Epithelial cell of alveolus of lung (primary cell): ENCODE results near the gene PCDHGA12. TPM values are rescaled to one million over a fixed set of nuclear protein-coding genes. Genes with fewer than 3 reads are reported as not detected.

Source experiments
- total RNA-seq: library from RNA; depleted of rRNA; stranded (reverse); fragments of >200 nt; gene quantifications from 2 replicates; pipeline ENCODE4 v1.2.1, GENCODE V29; 2015

PCDHGA12 gene
- 10.2 and 17.4 TPM in 2 replicates for total RNA-seq

GRCh38 chr5:141430332-141431113 is at the start of gene PCDHGA12:
PCDHGA12 (plus strand) TSS chr5:141430507; CDS start chr5:141430760, 253 bp downstream.

DNA sequence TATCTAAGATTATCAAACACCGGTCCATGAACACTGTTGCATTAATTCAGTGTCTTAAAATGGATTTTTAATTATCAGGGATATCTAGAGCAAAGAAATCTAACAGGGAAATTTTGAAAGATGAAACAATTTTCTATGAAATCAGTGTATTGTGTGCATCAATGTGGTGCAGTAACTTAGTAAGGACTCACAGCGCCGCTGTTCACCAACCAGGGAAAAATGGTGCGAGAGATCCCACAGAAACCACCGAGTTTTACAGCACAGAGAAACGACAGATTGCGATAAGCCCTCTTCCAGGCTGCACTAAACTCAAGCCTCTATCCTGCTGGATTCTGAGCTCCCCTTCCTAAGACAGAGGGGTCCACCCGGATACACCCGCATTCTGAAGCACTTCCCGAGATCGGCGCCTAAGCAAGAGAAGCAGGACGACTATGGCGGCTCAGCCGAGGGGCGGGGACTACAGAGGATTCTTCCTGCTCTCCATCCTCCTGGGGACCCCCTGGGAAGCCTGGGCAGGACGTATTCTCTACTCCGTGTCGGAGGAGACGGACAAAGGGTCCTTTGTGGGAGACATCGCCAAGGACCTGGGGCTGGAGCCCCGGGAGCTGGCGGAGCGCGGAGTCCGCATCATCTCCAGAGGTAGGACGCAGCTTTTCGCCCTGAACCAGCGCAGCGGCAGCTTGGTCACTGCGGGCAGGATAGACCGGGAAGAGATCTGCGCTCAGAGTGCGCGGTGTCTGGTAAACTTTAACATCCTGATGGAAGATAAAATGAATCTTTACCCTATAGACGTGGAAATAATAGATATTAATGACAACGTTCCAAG is 47.6 kb upstream of the PCDHGA12 start, which contains the start of gene PCDHGA7:
TSS of gene PCDHGA7 (plus strand) at position 274 of the 826 bp plus-strand sequence. CDS start at position 432, 158 bp downstream.

DNA sequence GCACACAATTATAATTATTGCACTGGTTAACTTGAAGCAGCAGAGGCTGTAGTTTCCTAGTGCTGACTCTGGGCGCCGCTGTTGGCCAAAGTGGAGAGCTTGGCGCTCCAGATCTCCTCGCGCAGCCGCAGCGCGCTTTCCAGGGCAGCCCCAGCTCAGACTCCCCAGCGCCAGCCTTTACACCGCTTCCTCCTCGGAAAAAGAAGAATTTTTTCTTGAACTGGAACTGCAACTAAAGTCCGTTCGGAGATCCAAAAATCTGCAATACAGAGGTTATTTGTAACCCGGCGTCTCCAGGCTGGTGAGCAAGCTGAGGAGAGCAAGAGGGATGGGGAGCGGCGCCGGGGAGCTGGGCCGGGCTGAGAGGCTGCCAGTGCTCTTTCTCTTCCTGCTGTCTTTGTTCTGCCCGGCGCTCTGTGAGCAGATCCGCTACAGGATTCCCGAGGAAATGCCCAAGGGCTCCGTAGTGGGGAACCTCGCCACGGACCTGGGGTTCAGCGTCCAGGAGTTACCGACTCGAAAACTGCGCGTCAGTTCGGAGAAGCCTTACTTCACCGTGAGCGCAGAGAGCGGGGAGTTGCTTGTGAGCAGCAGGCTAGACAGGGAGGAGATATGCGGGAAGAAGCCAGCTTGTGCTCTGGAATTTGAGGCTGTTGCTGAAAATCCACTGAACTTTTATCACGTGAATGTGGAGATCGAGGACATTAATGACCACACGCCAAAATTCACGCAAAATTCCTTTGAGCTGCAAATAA is 42.6 kb upstream of the PCDHGA12 start, which contains the start of gene PCDHGB4:
TSS of gene PCDHGB4 (plus strand) at position 142 of the 755 bp plus-strand sequence. CDS start at position 329, 187 bp downstream.

GRCh38 chr5:141392429-141393198 is 37.7 kb upstream of the PCDHGA12 start, which contains the start of gene PCDHGA8:
PCDHGA8 (plus strand) TSS chr5:141392633; CDS start chr5:141392814, 181 bp downstream.

GRCh38 chr5:141397756-141398551 is 32.4 kb upstream of the PCDHGA12 start, which contains the start of gene PCDHGB5:
PCDHGB5 (plus strand) TSS chr5:141397947; CDS start chr5:141398128, 181 bp downstream.

DNA sequence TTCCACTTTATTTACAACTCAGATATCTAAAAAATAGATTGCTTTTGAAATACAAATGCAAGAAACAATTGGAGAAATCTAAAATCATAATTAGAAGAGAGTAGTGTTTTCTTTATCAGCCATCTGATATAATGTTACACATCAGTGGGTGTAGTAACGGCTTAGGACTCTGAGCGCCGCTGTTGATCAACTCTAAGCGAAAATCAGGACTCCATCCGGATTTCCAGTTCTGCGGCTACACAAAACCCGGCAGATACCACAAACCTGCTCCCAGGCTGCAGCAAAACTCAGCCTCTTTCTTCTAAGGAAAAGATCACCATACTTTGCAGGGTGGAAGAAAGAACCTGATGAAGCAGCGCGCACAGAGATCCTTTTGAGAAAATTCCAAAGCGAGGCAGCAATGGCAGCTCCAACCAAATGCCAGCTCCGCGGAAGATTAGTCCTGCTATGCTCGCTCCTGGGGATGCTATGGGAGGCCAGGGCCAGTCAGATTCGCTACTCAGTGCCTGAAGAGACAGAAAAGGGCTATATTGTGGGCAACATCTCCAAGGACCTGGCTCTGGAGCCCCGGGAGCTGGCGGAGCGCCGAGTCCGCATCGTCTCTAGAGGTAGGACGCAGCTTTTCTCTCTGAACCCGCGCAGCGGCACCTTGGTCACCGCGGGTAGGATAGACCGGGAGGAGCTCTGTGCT is 27.6 kb upstream of the PCDHGA12 start, which contains the start of gene PCDHGA9:
TSS of gene PCDHGA9 (plus strand) at position 226 of the 691 bp plus-strand sequence. CDS start at position 401, 175 bp downstream.

GRCh38 chr5:141407790-141408505 is 22.4 kb upstream of the PCDHGA12 start, which contains the start of gene PCDHGB6:
PCDHGB6 (plus strand) TSS chr5:141408021; CDS start chr5:141408203, 182 bp downstream.

DNA sequence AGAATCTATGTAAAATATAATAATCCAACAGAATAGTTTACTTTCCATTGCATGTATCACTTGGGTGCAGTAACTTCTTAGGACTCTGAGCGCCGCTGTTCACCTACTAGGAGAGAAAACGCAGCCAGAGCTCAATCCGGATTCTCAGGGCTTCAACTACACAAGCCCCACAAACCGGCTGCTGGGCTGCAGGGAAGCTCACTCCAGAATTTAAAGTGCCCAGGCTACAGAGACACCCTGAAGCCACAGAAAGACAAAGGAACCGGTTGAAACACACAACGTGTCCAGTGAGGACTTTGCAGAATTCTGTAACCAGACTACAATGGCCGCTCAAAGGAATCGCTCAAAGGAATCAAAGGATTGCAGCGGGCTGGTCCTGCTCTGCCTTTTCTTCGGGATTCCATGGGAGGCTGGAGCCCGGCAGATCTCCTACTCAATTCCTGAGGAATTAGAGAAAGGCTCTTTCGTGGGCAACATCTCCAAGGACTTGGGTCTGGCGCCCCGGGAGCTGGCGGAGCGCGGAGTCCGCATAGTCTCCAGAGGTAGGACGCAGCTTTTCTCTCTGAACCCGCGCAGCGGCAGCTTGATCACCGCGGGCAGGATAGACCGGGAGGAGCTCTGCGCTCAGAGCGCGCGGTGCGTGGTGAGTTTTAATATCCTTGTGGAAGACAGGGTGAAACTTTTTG is 17.3 kb upstream of the PCDHGA12 start, which contains the start of gene PCDHGA10:
TSS of gene PCDHGA10 (plus strand) at position 134 of the 686 bp plus-strand sequence. CDS start at position 323, 189 bp downstream.

GRCh38 chr5:141417494-141418172 is 12.7 kb upstream of the PCDHGA12 start, which contains the start of gene PCDHGB7:
PCDHGB7 (plus strand) TSS chr5:141417677; CDS start chr5:141417860, 183 bp downstream.

GRCh38 chr5:141420855-141421488 is 9.3 kb upstream of the PCDHGA12 start, which contains the start of gene PCDHGA11:
PCDHGA11 (plus strand) TSS chr5:141421051; CDS start chr5:141421228, 177 bp downstream.

GRCh38 chr5:141475625-141476131 is 45.4 kb downstream of the PCDHGA12 start, which contains the start of gene PCDHGC3:
PCDHGC3 (plus strand) TSS chr5:141475966; CDS start chr5:141476117, 151 bp downstream.

Other genes with a start within 250 kb of the PCDHGA12 start
- 0.08 and 0.13 TPM in 2 replicates for gene PCDHB16, start 248.1 kb upstream of the PCDHGA12 start, total RNA-seq
- gene PCDHB9, start 243.3 kb upstream of the PCDHGA12 start, total RNA-seq: 0.08 TPM in 1 of 2 replicates, not detected in the other
- 0.13 and 0.24 TPM in 2 replicates for gene PCDHB10, start 238.2 kb upstream of the PCDHGA12 start, total RNA-seq
- 0.13 and 1.7 TPM in 2 replicates for gene PCDHB11, start 230.9 kb upstream of the PCDHGA12 start, total RNA-seq
- 0.08 TPM in 1 of 2 replicates, not detected in the other for gene PCDHB12, start 221.8 kb upstream of the PCDHGA12 start, total RNA-seq
- 0.26 and 1.0 TPM in 2 replicates for gene PCDHB13, start 216.6 kb upstream of the PCDHGA12 start, total RNA-seq
- 1.4 TPM in 1 of 2 replicates, not detected in the other for gene PCDHB14, start 207.2 kb upstream of the PCDHGA12 start, total RNA-seq
- under 0.01 and 0.48 TPM in 2 replicates for gene PCDHB15, start 185.1 kb upstream of the PCDHGA12 start, total RNA-seq
- gene SLC25A2, start 126.5 kb upstream of the PCDHGA12 start, total RNA-seq: not detected in 2 replicates
- gene TAF7, start 109.7 kb upstream of the PCDHGA12 start, total RNA-seq: 45.3 and 69.6 TPM in 2 replicates
- 0.13 and 0.64 TPM in 2 replicates for gene PCDHGA1, start 100.0 kb upstream of the PCDHGA12 start, total RNA-seq
- gene PCDHGA2, start 91.7 kb upstream of the PCDHGA12 start, total RNA-seq: 0.39 and 3.8 TPM in 2 replicates
- gene PCDHGA3, start 86.7 kb upstream of the PCDHGA12 start, total RNA-seq: 0.65 and 0.72 TPM in 2 replicates
- gene PCDHGB1, start 80.4 kb upstream of the PCDHGA12 start, total RNA-seq: 0.39 and 2.2 TPM in 2 replicates
- 0.78 and 6.0 TPM in 2 replicates for gene PCDHGA4, start 75.5 kb upstream of the PCDHGA12 start, total RNA-seq
- gene PCDHGB2, start 70.5 kb upstream of the PCDHGA12 start, total RNA-seq: 0.39 and 3.0 TPM in 2 replicates
- gene PCDHGA5, start 66.3 kb upstream of the PCDHGA12 start, total RNA-seq: 0.13 and 1.3 TPM in 2 replicates
- 0.39 and 6.1 TPM in 2 replicates for gene PCDHGB3, start 60.3 kb upstream of the PCDHGA12 start, total RNA-seq
- gene PCDHGA6, start 56.6 kb upstream of the PCDHGA12 start, total RNA-seq: 1.0 and 3.0 TPM in 2 replicates
- 0.65 and 4.0 TPM in 2 replicates for gene PCDHGA7, start 47.8 kb upstream of the PCDHGA12 start, total RNA-seq
- 3.7 and 9.3 TPM in 2 replicates for gene PCDHGB4, start 42.8 kb upstream of the PCDHGA12 start, total RNA-seq
- 0.65 and 1.2 TPM in 2 replicates for gene PCDHGA8, start 37.9 kb upstream of the PCDHGA12 start, total RNA-seq
- gene PCDHGB5, start 32.6 kb upstream of the PCDHGA12 start, total RNA-seq: 7.6 and 13.0 TPM in 2 replicates
- gene PCDHGA9, start 27.7 kb upstream of the PCDHGA12 start, total RNA-seq: 1.4 and 7.8 TPM in 2 replicates
- 1.2 and 5.7 TPM in 2 replicates for gene PCDHGB6, start 22.5 kb upstream of the PCDHGA12 start, total RNA-seq
- gene PCDHGA10, start 17.5 kb upstream of the PCDHGA12 start, total RNA-seq: 3.4 and 11.8 TPM in 2 replicates
- gene PCDHGB7, start 12.8 kb upstream of the PCDHGA12 start, total RNA-seq: 7.2 and 23.6 TPM in 2 replicates
- gene PCDHGA11, start 9.5 kb upstream of the PCDHGA12 start, total RNA-seq: 5.9 and 13.7 TPM in 2 replicates
- 51.5 and 161 TPM in 2 replicates for gene PCDHGC3, start 45.5 kb downstream of the PCDHGA12 start, total RNA-seq
- gene PCDHGC4, start 54.5 kb downstream of the PCDHGA12 start, total RNA-seq: 0.13 and 3.1 TPM in 2 replicates
- gene PCDHGC5, start 58.6 kb downstream of the PCDHGA12 start, total RNA-seq: 0.78 and 1.1 TPM in 2 replicates
- gene DIAPH1, start 188.5 kb downstream of the PCDHGA12 start, total RNA-seq: 25.1 and 49.1 TPM in 2 replicates
- gene HDAC3, start 206.3 kb downstream of the PCDHGA12 start, total RNA-seq: 49.8 and 53.3 TPM in 2 replicates
- 2.4 and 3.7 TPM in 2 replicates for gene RELL2, start 206.5 kb downstream of the PCDHGA12 start, total RNA-seq
- gene FCHSD1, start 220.9 kb downstream of the PCDHGA12 start, total RNA-seq: 11.1 and 12.2 TPM in 2 replicates